ENCODE measurements around the gene DNM2. TPM values are rescaled to one million over a fixed set of nuclear protein-coding genes. Genes with fewer than 3 reads are reported as not detected.
"Not testable (repeated sequence)": the region's sequence is repeated elsewhere in the genome, so short reads cannot be mapped to it uniquely, and the experiment has no call there.

DNM2 gene
- total and polyA plus RNA-seq, 5 donors from 2014 or later: 61.8 to 269 (median 63.1) TPM

DNA sequence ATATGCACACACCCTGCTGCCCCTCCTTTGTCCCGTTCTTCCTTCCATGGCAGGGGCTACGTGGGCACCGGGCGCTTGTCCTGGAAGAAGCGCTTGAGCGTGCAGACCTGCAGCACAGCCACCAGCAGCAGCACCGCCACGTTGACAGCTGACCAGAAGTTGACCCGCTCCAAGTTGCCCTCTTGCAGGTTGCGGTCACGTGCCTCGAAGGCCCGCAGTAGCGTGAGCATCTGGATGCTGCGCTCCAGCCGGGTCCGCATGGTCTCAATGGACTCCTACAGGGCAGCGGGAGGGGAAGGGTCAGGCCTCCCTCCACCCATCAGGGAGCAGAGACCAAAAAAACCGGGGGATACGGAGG is 115.0 kb downstream of the DNM2 start:
- Histone ChIP-seq H3K27ac (ENCODE audit: insufficient read depth, low read length, poor library complexity, severe bottlenecking) (no peak overlapping the region), H3K27me3 (ENCODE audit: control insufficient read depth, insufficient read depth, low read length) (no peaks in the 10 kb centered on the region), H3K9me3 (ENCODE audit: control insufficient read depth in 2 of 2, low read length in 2 of 2) (peaks cover 0 to 5% of the 10 kb centered on the region in 2 experiments), H3K36me3 (ENCODE audit: control insufficient read depth, insufficient read depth, low read length) (peaks cover 9% of the 10 kb centered on the region), H3K4me3 (ENCODE audit: low read depth, low read length) (no peak overlapping the region), H3K4me1 (ENCODE audit: control insufficient read depth, insufficient read depth, low read length, poor library complexity, severe bottlenecking) (peaks cover 6% of the 10 kb centered on the region)
- peaks cover 0 to 6% (median 2%) of the 10 kb centered on the region in 7 donors for H3K9me3 Mint-ChIP-seq
- ATAC-seq (ENCODE audit: low read depth in 2 of 2) (no peak), DNase-seq (no peak)
- peak overlapping the region in 1 of 4 donors; percentile 62 for H3K4me3 Mint-ChIP-seq
- peaks cover 0 to 17% (median 9%) of the 10 kb centered on the region in 4 donors for H3K4me1 Mint-ChIP-seq
- H3K36me3 Mint-ChIP-seq: peaks cover 12% of the 10 kb centered on the region
- H3K27me3 Mint-ChIP-seq: peaks cover 9% of the 10 kb centered on the region
- no peak overlapping the region for H3K27ac Mint-ChIP-seq

DNA sequence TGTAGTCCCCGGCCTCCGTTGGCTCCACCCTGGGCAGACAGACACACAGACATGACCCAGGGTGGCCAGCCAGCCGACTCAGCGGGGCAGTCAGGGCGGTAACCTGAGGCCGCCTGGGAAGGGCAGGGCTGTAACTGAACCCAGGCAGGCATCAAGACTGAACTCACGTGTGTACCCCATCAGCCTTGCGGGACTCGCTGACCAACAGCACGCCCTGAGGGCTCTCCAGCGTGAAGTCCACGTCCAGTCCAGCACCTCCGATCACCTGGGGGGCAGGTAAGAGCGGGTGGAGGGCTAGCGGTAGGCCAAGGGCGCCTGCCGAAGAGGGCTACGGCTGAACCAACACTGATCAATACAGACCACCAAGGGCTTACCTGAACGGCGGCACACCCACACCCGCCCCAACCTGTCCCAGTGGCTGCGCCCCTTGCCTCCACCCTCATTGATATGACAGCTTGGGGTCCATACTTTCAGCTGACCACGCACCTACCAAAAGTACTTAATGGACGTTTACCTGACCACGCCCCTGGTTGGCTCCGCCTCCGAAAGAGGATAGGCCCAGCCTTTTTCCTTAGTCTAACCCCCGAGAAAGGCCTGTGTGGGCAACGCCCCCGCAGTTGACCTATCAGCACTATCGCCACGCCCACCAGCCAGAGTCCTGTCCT is 117.3 kb downstream of the DNM2 start:
- Mint-ChIP-seq H3K4me1 (peaks cover 0 to 17% (median 9%) of the 10 kb centered on the region in 4 donors), H3K4me3 (peak overlapping the region; percentile 85 to 99 (median 98)), H3K27me3 (peaks cover 9% of the 10 kb centered on the region), H3K36me3 (peaks cover 15% of the 10 kb centered on the region), H3K27ac (peak overlapping the region; percentile 99 to 100 (median 99)), H3K9me3 (peaks cover 0 to 6% (median 2%) of the 10 kb centered on the region in 7 donors)
- Histone ChIP-seq H3K36me3 (ENCODE audit: control insufficient read depth, insufficient read depth, low read length) (peaks cover 1% of the 10 kb centered on the region), H3K4me1 (ENCODE audit: control insufficient read depth, insufficient read depth, low read length, poor library complexity, severe bottlenecking) (peaks cover 6% of the 10 kb centered on the region), H3K4me3 (ENCODE audit: low read depth, low read length) (no peak overlapping the region), H3K27me3 (ENCODE audit: control insufficient read depth, insufficient read depth, low read length) (no peaks in the 10 kb centered on the region), H3K9me3 (ENCODE audit: control insufficient read depth in 2 of 2, low read length in 2 of 2) (peaks cover 0 to 5% of the 10 kb centered on the region in 2 experiments), H3K27ac (ENCODE audit: insufficient read depth, low read length, poor library complexity, severe bottlenecking) (peak overlapping the region; percentile 97)
- DNase-seq: no peak
- ATAC-seq (ENCODE audit: low read depth in 2 of 2): no peak

DNA sequence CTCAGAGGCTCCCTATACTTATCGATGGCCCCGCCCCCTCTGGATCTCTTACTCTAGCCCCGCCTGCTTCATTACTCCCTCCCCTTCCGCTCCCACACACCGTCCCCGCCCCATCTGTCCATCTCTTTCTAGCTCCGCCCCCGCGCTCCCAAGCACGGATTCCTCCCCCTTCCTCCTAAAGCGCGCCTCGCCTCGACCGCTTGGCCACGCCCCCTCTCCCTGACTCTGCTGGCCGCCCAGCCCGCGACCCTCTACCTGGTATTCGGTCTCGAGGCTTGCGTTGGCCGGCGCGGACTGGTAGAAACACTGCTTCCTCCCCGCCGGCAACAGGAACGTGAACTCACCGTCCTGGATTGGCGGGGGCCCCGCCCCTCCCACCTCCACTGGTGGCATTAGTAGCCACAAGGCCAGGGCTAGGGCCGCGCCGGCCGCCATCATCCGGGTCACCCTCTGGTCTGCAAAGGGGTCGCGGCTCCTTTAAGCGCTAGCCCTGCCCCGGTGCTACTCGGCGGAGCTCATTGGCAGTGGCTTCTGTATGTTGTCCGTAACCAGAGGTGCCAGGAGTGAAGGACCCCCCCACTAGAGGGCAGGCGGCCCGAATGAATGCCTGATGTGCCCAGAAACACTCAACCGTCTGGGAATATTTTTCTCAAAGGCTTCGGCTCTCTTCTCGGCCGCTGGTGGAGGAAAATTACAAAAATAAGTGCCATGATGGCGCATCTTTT is 118.0 kb downstream of the DNM2 start, which contains the start of gene TMED1:
Gene TMED1, minus strand, starts transcription at position 459 of the 725 bp plus-strand sequence. Its CDS starts 21 bp downstream, at position 438.
- peaks cover 9% of the 10 kb centered on the region for H3K27me3 Mint-ChIP-seq
- peak; percentile 92 to 97 (median 95) for DNase-seq
- Histone ChIP-seq H3K27ac (ENCODE audit: insufficient read depth, low read length, poor library complexity, severe bottlenecking) (peak within 1 kb of the TSS; percentile 97), H3K27me3 (ENCODE audit: control insufficient read depth, insufficient read depth, low read length) (no peaks in the 10 kb centered on the region), H3K4me3 (ENCODE audit: low read depth, low read length) (peak within 1 kb of the TSS; percentile 65), H3K9me3 (ENCODE audit: control insufficient read depth in 2 of 2, low read length in 2 of 2) (peaks cover 0 to 5% of the 10 kb centered on the region in 2 experiments), H3K36me3 (ENCODE audit: control insufficient read depth, insufficient read depth, low read length) (no peaks in the 10 kb centered on the region), H3K4me1 (ENCODE audit: control insufficient read depth, insufficient read depth, low read length, poor library complexity, severe bottlenecking) (peaks cover 6% of the 10 kb centered on the region)
- ATAC-seq (ENCODE audit: low read depth in 2 of 2): peak; percentile 89 to 91
- H3K36me3 Mint-ChIP-seq: peaks cover 15% of the 10 kb centered on the region
- peak within 1 kb of the TSS; percentile 85 to 99 (median 98) for H3K4me3 Mint-ChIP-seq
- H3K4me1 Mint-ChIP-seq: peaks cover 0 to 17% (median 9%) of the 10 kb centered on the region in 4 donors
- peaks cover 0 to 6% (median 2%) of the 10 kb centered on the region in 7 donors for H3K9me3 Mint-ChIP-seq
- H3K27ac Mint-ChIP-seq: peak within 1 kb of the TSS; percentile 99 to 100 (median 99)

DNA sequence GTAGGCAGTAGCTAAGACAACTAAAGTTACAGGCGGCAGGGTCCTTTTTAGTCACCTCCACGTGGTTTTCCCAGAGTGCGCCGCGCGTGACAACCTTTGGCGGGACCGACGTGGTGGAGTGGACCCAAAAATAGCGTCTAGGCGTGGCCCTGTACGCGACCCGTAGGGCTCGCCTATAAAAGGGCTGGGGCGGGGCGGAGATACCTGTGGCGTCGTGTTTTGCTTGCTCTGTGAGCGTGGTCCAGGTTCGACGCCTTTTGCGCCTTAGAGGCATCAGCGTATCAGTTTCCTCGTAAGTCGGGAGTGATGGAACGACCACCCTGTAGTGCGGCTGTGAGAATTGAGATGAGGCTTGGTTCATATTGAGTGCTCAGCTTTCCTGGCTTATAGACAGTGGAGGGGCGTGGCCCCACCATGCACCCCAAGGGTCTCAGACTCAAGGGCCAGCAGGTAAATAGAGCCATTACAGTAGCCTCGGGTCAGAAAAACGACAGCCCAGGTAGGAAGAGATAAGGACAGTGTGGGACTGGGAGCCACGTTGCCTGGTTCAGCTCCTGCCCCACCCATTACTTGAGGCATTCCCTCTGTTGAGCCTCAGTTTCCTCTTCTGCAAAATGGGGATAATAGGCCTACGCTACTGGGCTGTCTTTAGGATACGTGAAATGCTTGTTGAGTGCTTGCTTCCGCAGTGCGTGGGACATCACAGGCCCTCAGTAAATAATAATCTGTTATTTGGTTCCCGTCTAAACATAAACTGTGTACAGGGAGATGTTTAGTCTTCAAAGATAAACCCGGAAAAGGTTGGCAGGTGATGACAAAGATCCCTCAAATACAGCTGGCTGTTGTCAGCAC is 118.8 kb downstream of the DNM2 start:
- peaks cover 15% of the 10 kb centered on the region for H3K36me3 Mint-ChIP-seq
- Histone ChIP-seq H3K36me3 (ENCODE audit: control insufficient read depth, insufficient read depth, low read length) (no peaks in the 10 kb centered on the region), H3K4me3 (ENCODE audit: low read depth, low read length) (peak overlapping the region; percentile 65), H3K27ac (ENCODE audit: insufficient read depth, low read length, poor library complexity, severe bottlenecking) (peak overlapping the region; percentile 97), H3K4me1 (ENCODE audit: control insufficient read depth, insufficient read depth, low read length, poor library complexity, severe bottlenecking) (peaks cover 6% of the 10 kb centered on the region), H3K9me3 (ENCODE audit: control insufficient read depth in 2 of 2, low read length in 2 of 2) (peaks cover 0 to 5% of the 10 kb centered on the region in 2 experiments), H3K27me3 (ENCODE audit: control insufficient read depth, insufficient read depth, low read length) (no peaks in the 10 kb centered on the region)
- ATAC-seq (ENCODE audit: low read depth in 2 of 2) (peak; percentile 18 to 22), DNase-seq (peak in 2 of 3 donors; percentile 62 to 91)
- H3K9me3 Mint-ChIP-seq: peaks cover 0 to 6% (median 2%) of the 10 kb centered on the region in 7 donors
- H3K27ac Mint-ChIP-seq: peak overlapping the region; percentile 99 to 100 (median 99)
- H3K4me1 Mint-ChIP-seq: peaks cover 0 to 17% (median 9%) of the 10 kb centered on the region in 4 donors
- H3K4me3 Mint-ChIP-seq: peak overlapping the region; percentile 85 to 99 (median 98)
- peaks cover 9% of the 10 kb centered on the region for H3K27me3 Mint-ChIP-seq

DNA sequence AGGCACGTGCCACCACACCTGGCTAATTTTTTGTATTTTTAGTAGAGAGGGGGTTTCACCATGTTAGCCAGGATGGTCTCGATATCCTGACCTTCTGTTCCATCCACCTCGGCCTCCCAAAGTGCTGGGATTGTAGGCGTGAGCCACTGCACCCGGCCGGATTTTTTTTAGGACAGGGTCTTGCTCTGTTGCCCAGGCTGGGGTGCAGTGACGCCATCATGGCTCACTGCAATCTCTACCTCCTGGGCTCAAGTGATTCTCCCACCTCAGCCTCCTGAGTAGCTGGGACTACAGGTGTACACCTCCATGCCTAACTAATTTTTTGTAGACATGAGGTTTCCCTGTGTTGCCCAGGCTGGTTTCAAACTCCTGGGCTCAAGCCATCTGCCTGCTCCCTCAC is 119.8 kb downstream of the DNM2 start:
- not testable (repeated sequence) for H3K4me3 ChIP-seq (ENCODE audit: low read depth, low read length); H3K27me3 ChIP-seq (ENCODE audit: control insufficient read depth, insufficient read depth, low read length); H3K27ac ChIP-seq (ENCODE audit: insufficient read depth, low read length, poor library complexity, severe bottlenecking); H3K9me3 ChIP-seq (ENCODE audit: control insufficient read depth in 2 of 2, low read length in 2 of 2); H3K36me3 ChIP-seq (ENCODE audit: control insufficient read depth, insufficient read depth, low read length); H3K27me3 Mint-ChIP-seq; H3K9me3 Mint-ChIP-seq; DNase-seq; H3K4me1 ChIP-seq (ENCODE audit: control insufficient read depth, insufficient read depth, low read length, poor library complexity, severe bottlenecking); ATAC-seq (ENCODE audit: low read depth in 2 of 2)
- Mint-ChIP-seq H3K27ac (peak overlapping the region in 1 of 3 donors; percentile 100), H3K4me3 (peak overlapping the region in 1 of 4 donors; percentile 68), H3K36me3 (peaks cover 15% of the 10 kb centered on the region), H3K4me1 (peaks cover 0 to 17% (median 9%) of the 10 kb centered on the region in 4 donors)

DNA sequence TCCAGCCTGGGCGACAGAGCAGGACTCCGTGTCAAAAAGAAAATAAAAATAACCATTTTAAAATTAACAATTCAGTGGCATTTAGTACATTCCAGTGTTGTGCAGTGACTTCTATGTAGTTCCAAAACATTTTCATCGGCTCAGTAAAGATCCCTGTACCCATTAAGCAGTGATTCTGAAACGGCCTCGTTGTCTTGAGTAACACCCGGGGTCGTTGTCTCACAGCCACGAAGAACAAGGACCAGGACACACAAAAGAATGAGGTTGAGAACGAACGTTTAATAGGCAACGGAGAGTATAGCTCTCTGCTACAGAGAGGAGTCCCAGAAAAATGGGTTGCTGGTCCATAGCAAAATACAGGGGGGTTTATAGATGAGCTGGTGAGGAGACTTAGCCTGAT is 120.5 kb downstream of the DNM2 start:
- Mint-ChIP-seq H3K27me3 (peaks cover 9% of the 10 kb centered on the region), H3K4me1 (peaks cover 0 to 17% (median 9%) of the 10 kb centered on the region in 4 donors), H3K4me3 (peak overlapping the region in 2 of 4 donors; percentile 9 to 52), H3K36me3 (peaks cover 12% of the 10 kb centered on the region), H3K27ac (peak overlapping the region in 1 of 3 donors; percentile 18), H3K9me3 (peaks cover 0 to 9% (median 2%) of the 10 kb centered on the region in 7 donors)
- H3K4me1 ChIP-seq (ENCODE audit: control insufficient read depth, insufficient read depth, low read length, poor library complexity, severe bottlenecking): peaks cover 6% of the 10 kb centered on the region
- H3K9me3 ChIP-seq (ENCODE audit: control insufficient read depth in 2 of 2, low read length in 2 of 2): peaks cover 0 to 5% of the 10 kb centered on the region in 2 experiments
- H3K4me3 ChIP-seq (ENCODE audit: low read depth, low read length): no peak overlapping the region
- H3K27me3 ChIP-seq (ENCODE audit: control insufficient read depth, insufficient read depth, low read length): no peaks in the 10 kb centered on the region
- H3K27ac ChIP-seq (ENCODE audit: insufficient read depth, low read length, poor library complexity, severe bottlenecking): no peak overlapping the region
- no peak for ATAC-seq (ENCODE audit: low read depth in 2 of 2)
- H3K36me3 ChIP-seq (ENCODE audit: control insufficient read depth, insufficient read depth, low read length): no peaks in the 10 kb centered on the region
- no peak for DNase-seq

All from CD4-positive, CD25-positive, alpha-beta regulatory T cell (primary cell).